Limb (tissue), 2 donors: ENCODE measurements around the gene SPAAR.
A peak's percentile ranks its signal among the peaks of the same experiment; 100 is the strongest.
"Not testable (repeated sequence)": the region's sequence is repeated elsewhere in the genome, so short reads cannot be mapped to it uniquely, and the experiment has no call there.

Source experiments
- DNase-seq, 2 donors: peaks; one replicate each; pipeline ENCODE4 v3.0.0-alpha.2; 2016; ENCODE audit errors: extremely low spot score in 2 of 2

SPAAR gene

GRCh38 chr9:35923598-35923926, 14.3 kb downstream of the SPAAR start:
- DNase-seq, result no peak

GRCh38 chr9:35923927-35924763, 14.9 kb downstream of the SPAAR start:
- DNase-seq, result no peak

- no peak for DNase-seq
Measured at GRCh38 chr9:35928591-35929452, 19.5 kb downstream of the SPAAR start.

GRCh38 chr9:35929453-35929718, 20.1 kb downstream of the SPAAR start:
- no peak for DNase-seq

GRCh38 chr9:35930521-35930920, 21.2 kb downstream of the SPAAR start:
- DNase-seq, result no peak

- DNase-seq, result no peak
Measured at GRCh38 chr9:35930989-35931388, 21.7 kb downstream of the SPAAR start.

GRCh38 chr9:35932735-35933134, 23.4 kb downstream of the SPAAR start:
- no peak for DNase-seq

GRCh38 chr9:35933550-35934067, 24.3 kb downstream of the SPAAR start:
- DNase-seq, result no peak

GRCh38 chr9:35934069-35934468, 24.8 kb downstream of the SPAAR start:
- DNase-seq, result not testable (repeated sequence)

- no peak for DNase-seq
Measured at GRCh38 chr9:35935261-35935660, 26.0 kb downstream of the SPAAR start.

- DNase-seq, result peak in 1 of 2 donors; percentile 49
Measured at GRCh38 chr9:35935755-35936509, 26.6 kb downstream of the SPAAR start.

- DNase-seq, result no peak
Measured at GRCh38 chr9:35937227-35937626, 27.9 kb downstream of the SPAAR start.

GRCh38 chr9:35938474-35939356, 29.4 kb downstream of the SPAAR start:
- no peak for DNase-seq

GRCh38 chr9:35939679-35940250, 30.5 kb downstream of the SPAAR start:
- no peak for DNase-seq

- DNase-seq, result no peak
Measured at GRCh38 chr9:35940458-35941407, 31.4 kb downstream of the SPAAR start.

- no peak for DNase-seq
Measured at GRCh38 chr9:35942286-35942685, 33.0 kb downstream of the SPAAR start.

GRCh38 chr9:35944173-35944572, 34.9 kb downstream of the SPAAR start:
- DNase-seq, result no peak

- no peak for DNase-seq
Measured at GRCh38 chr9:35944841-35945240, 35.6 kb downstream of the SPAAR start.

GRCh38 chr9:35945341-35946018, 36.2 kb downstream of the SPAAR start:
- peak; percentile 75 to 83 for DNase-seq
